ENCODE data around the gene NCOR2. TPM values are rescaled to one million over a fixed set of nuclear protein-coding genes. Genes with fewer than 3 reads are reported as not detected.

Gene NCOR2
- total and polyA plus RNA-seq, 8 donors = 27.2 to 292 (median 83.5) TPM

GRCh38 chr12:124524231-124524925 lies 43.0 kb downstream of the NCOR2 start:
- Histone ChIP-seq H3K27ac (peak overlapping the region in 2 of 5 donors; percentile 41 to 42), H3K27me3 (no peaks in the 10 kb centered on the region), H3K4me1 (peaks cover 17 to 70% (median 43%) of the 10 kb centered on the region in 4 donors), H3K36me3 (peaks cover 0 to 15% (median 5%) of the 10 kb centered on the region in 4 donors), H3K9me3 (no peaks in the 10 kb centered on the region), H3K4me3 (no peak overlapping the region)
- WGBS, 5 donors = 69 to 83% (median 76%) methylated on average over 7 to 13 of the region's 13 CpGs
- intact Hi-C loops (cut with DNase I; ENCODE audit: low total_unique reads) = no loop called here
- TF ChIP-seq POLR2AphosphoS5 (IDR thresholded peaks at IDR 0.05) = no peak
- TF ChIP-seq CTCF (IDR thresholded peaks at IDR 0.05) = no peak
- TF ChIP-seq EP300 (IDR thresholded peaks at IDR 0.05) = no peak
- TF ChIP-seq POLR2A (IDR thresholded peaks at IDR 0.05) = no peak
- DNase-seq = no peak

DNA sequence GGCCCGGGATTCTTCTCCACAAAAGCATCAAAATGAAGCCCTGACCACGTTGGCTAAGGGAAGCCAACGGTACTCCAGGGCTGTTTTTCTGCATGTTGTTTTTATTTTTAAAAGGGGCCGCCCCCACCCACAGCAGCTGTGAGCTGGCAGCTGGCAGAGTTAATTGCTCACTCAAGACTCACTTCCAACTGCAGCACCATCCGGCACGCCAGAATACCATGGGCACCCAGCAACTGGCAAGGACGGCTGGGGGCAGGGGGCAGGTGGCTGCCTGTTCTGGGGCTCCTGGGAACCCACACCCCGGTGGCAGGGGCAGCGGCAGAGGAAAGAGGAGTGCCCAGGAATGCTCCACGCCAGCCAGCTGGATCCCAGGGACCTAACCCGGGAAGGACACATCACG lies 44.3 kb downstream of the NCOR2 start:
- Histone ChIP-seq H3K36me3 (peaks cover 0 to 15% (median 4%) of the 10 kb centered on the region in 4 donors), H3K4me1 (peaks cover 30 to 82% (median 50%) of the 10 kb centered on the region in 4 donors), H3K27ac (peak overlapping the region in 2 of 5 donors; percentile 42 to 52), H3K4me3 (no peak overlapping the region), H3K27me3 (no peaks in the 10 kb centered on the region), H3K9me3 (no peaks in the 10 kb centered on the region)
- intact Hi-C loops (cut with DNase I; ENCODE audit: low total_unique reads) = no loop called here
- TF ChIP-seq POLR2AphosphoS5 (IDR thresholded peaks at IDR 0.05) = peak in 1 of 3 donors; percentile 16
- TF ChIP-seq EP300 (IDR thresholded peaks at IDR 0.05) = no peak
- DNase-seq = no peak
- WGBS, 5 donors = 69 to 77% (median 71%) methylated on average over 12 of the region's 12 CpGs

- TF ChIP-seq POLR2AphosphoS5 (IDR thresholded peaks at IDR 0.05) (no peak), EP300 (IDR thresholded peaks at IDR 0.05) (no peak), CTCF (IDR thresholded peaks at IDR 0.05) (no peak), POLR2A (IDR thresholded peaks at IDR 0.05) (no peak)
- Histone ChIP-seq H3K4me1 (peaks cover 52 to 94% (median 70%) of the 10 kb centered on the region in 4 donors), H3K36me3 (peaks cover 0 to 15% (median 4%) of the 10 kb centered on the region in 4 donors), H3K4me3 (no peak overlapping the region), H3K27ac (peak overlapping the region in 4 of 5 donors; percentile 92 to 97 (median 94)), H3K27me3 (no peaks in the 10 kb centered on the region), H3K9me3 (no peaks in the 10 kb centered on the region)
- no peak for DNase-seq
- 45 to 71% (median 64%) methylated on average over 5 to 10 of the region's 10 CpGs for WGBS, 5 donors
- intact Hi-C loops (cut with DNase I; ENCODE audit: low total_unique reads) = no loop called here
These were observed 46.5 kb downstream of the NCOR2 start for GRCh38 chr12:124520907-124521306.

GRCh38 chr12:124520265-124520701 lies 47.1 kb downstream of the NCOR2 start:
- TF ChIP-seq POLR2AphosphoS5 (IDR thresholded peaks at IDR 0.05) = peak in 2 of 3 donors; percentile 19 to 60
- no peak for TF ChIP-seq CTCF (IDR thresholded peaks at IDR 0.05)
- intact Hi-C loops (cut with DNase I; ENCODE audit: low total_unique reads) = no loop called here
- WGBS, 5 donors = 19 to 57% (median 32%) methylated on average over 13 to 14 of the region's 14 CpGs
- Histone ChIP-seq H3K27me3 (no peaks in the 10 kb centered on the region), H3K27ac (peak overlapping the region; percentile 92 to 99 (median 96)), H3K4me1 (peaks cover 55 to 94% (median 73%) of the 10 kb centered on the region in 4 donors), H3K36me3 (peaks cover 0 to 12% (median 4%) of the 10 kb centered on the region in 4 donors), H3K9me3 (no peaks in the 10 kb centered on the region), H3K4me3 (no peak overlapping the region)
- DNase-seq = peak in 1 of 2 donors; percentile 86

GRCh38 chr12:124519746-124520145 lies 47.7 kb downstream of the NCOR2 start:
- TF ChIP-seq POLR2A (IDR thresholded peaks at IDR 0.05) (no peak), POLR2AphosphoS5 (IDR thresholded peaks at IDR 0.05) (no peak), CTCF (IDR thresholded peaks at IDR 0.05) (no peak)
- WGBS, 5 donors = 39 to 58% (median 46%) methylated on average over 9 to 10 of the region's 10 CpGs
- no peak overlapping the region for H3K4me3 ChIP-seq
- H3K27me3 ChIP-seq = no peaks in the 10 kb centered on the region
- no peak for DNase-seq
- H3K36me3 ChIP-seq = peaks cover 0 to 10% (median 4%) of the 10 kb centered on the region in 4 donors
- H3K4me1 ChIP-seq = peaks cover 55 to 93% (median 74%) of the 10 kb centered on the region in 4 donors
- intact Hi-C loops (cut with DNase I; ENCODE audit: low total_unique reads) = no loop called here
- H3K9me3 ChIP-seq = no peaks in the 10 kb centered on the region
- H3K27ac ChIP-seq = peak overlapping the region; percentile 92 to 99 (median 96)
